Heart left ventricle (tissue), 16 donors: ENCODE measurements around the gene ZBTB25. TPM values are rescaled to one million over a fixed set of nuclear protein-coding genes. Genes with fewer than 3 reads are reported as not detected.

Experiments used
- ATAC-seq, 4 donors: fragments of 200-7000 bp; cut with Tn5 transposase; one replicate each; pipeline ENCODE4 v1.9.1; 2020 to 2022; ENCODE audit warnings: moderate library complexity in 4 of 4, mild to moderate bottlenecking in 3 of 4, moderate number of reproducible peaks in 1 of 4
- DNase-seq, 5 donors: peaks; one replicate each; pipeline ENCODE4 v3.0.0-alpha.2; 2020
- H3K27ac ChIP-seq, 12 donors: fragments of 200-600 bp; sonication (generic) in 4 of 12; one replicate each; pipeline versions ENCODE4 v1.5.0 to v1.8.0; 2016 to 2022; ENCODE audit warnings: mild to moderate bottlenecking in 2 of 12
- H3K27me3 ChIP-seq, 9 donors: fragments of 200-600 bp; sonication (generic) in 2 of 9; one replicate each; pipeline versions ENCODE4 v1.5.1 to v1.8.0; 2016 to 2022; ENCODE audit warnings: mild to moderate bottlenecking in 3 of 9
- H3K36me3 ChIP-seq, 9 donors: fragments of 200-600 bp; sonication (generic) in 2 of 9; one replicate each; pipeline versions ENCODE4 v1.5.0 to v1.8.0; 2018 to 2022; ENCODE audit warnings: mild to moderate bottlenecking in 2 of 9
- H3K4me1 ChIP-seq, 12 donors: fragments of 200-600 bp; sonication (generic) in 4 of 12; one replicate each; pipeline versions ENCODE4 v1.5.0 to v1.8.0; 2016 to 2022; ENCODE audit warnings: mild to moderate bottlenecking in 3 of 12
- H3K4me3 ChIP-seq, 12 donors: fragments of 200-600 bp; sonication (generic) in 4 of 12; one replicate each; pipeline versions ENCODE4 v1.5.0 to v1.8.0; 2017 to 2022; ENCODE audit warnings: mild to moderate bottlenecking in 9 of 12, moderate library complexity in 4 of 12
- H3K9me3 ChIP-seq, 12 donors: fragments of 200-600 bp; sonication (generic) in 4 of 12; one replicate each; pipeline versions ENCODE4 v1.5.0 to v1.8.0; 2016 to 2022; ENCODE audit warnings: mild to moderate bottlenecking in 1 of 12
- CTCF ChIP-seq, 12 donors: fragments of 200-600 bp; sonication (generic) in 4 of 12; IDR thresholded peaks; one replicate each; pipeline versions ENCODE4 v1.5.0 to v1.8.0; 2018 to 2022; ENCODE audit warnings: antibody characterized with exemption in 12 of 12, mild to moderate bottlenecking in 5 of 12
- POLR2A ChIP-seq, 2 donors: fragments of 450-650 bp; IDR thresholded peaks; one replicate each; pipeline ENCODE4 v1.6.1; 2017; ENCODE audit warnings: antibody characterized with exemption in 2 of 2, mild to moderate bottlenecking in 2 of 2, moderate library complexity in 2 of 2
- WGBS, 4 donors: extraction: QIAGEN DNeasy Blood & Tissue Kit in 2 of 4; methylation state at CpG; one replicate each; pipeline versions ENCODE4 v1.1.5 to v1.1.7; 2013 to 2018; 5-methylcytosine and 5-hydroxymethylcytosine counted together
- intact Hi-C, 10 donors: fragments of 100-400 bp; cut with DNase I; formaldehyde crosslinking; loops; one replicate each; pipeline versions ENCODE4 v1.11.1 to v1.14.2; 2022
- polyA plus RNA-seq, 2 donors: library from polyadenylated mRNA; stranded (reverse); fragments of 200-250 nt; gene quantifications; one replicate each; pipeline ENCODE4 v1.2.3, GENCODE V29; 2013
- total RNA-seq, 9 donors: library from RNA; depleted of rRNA in 2 of 9; stranded (reverse); fragments of >200 nt in 2 of 9; fragmentation: NEBNext Ultra II Directional in 3 of 9; extraction: Animal tissue kit (Norgen Biotek cat#: 25700) in 3 of 9; gene quantifications; one replicate each; pipeline versions ENCODE4 v1.1.0 to v1.2.4, GENCODE V29; 2016 to 2023
- donor health status: ischemic (EF 13 %, LVEDD 7.1; RV severe dilation, severe dysfunction).
- donor health status: healthy with polysubstance abuse.
- donor health status: DM: no; HTN: yes; CAD: no.
- donor health status: DM: no; HTN: no; CAD: no.
- donor health status: ischemic (EF 25% LVEDD 6.9; RV normal size, moderate dysfunction).
- donor health status: ischemic (EF 25% LVEDD 5.7; RV mildly dilated, moderate dysfunction).
- donor health status: healthy.
- donor health status: DM: yes; HTN: yes; CAD: no.
- donor health status: ischemic (EF 35%, LVEDD 5.7; RV mildly dilated, moderate dysfunction).
- donor health status: nonischemic (EF 11% LVEDD 7.7; RV severe dilation, severe dysfunction).
- donor health status: DM: yes; HTN: yes; CAD: no.
- donor health status: PGD.
- donor health status: ischemic (EF 29% LVEDD 5.4; RV normal size, mild dysfunction).
- donor health status: nonischemic (EF 23%, LVEDD 6.1; RV moderate dilation, normal function).

ZBTB25 gene
- total and polyA plus RNA-seq, 11 donors: 4.0 to 28.0 (median 18.2) TPM

- Histone ChIP-seq H3K27ac (no peak overlapping the region), H3K4me1 (peaks cover 0 to 19% (median 8%) of the 10 kb centered on the region in 12 donors), H3K4me3 (no peak overlapping the region), H3K9me3 (peaks cover 0 to 3% (median 0%) of the 10 kb centered on the region in 12 donors), H3K27me3 (peaks cover 0 to 10% (median 0%) of the 10 kb centered on the region in 9 donors), H3K36me3 (no peaks in the 10 kb centered on the region)
- intact Hi-C loops: loop anchor here in 1 of 10 donors (5.0 kb wide), 1 partner anchor 101 kb away; no protein-coding TSS in a partner anchor
- no peak for DNase-seq
- TF ChIP-seq POLR2A (IDR thresholded peaks at IDR 0.05) (no peak), CTCF (IDR thresholded peaks at IDR 0.05) (no peak)
- no peak for ATAC-seq
- 80 to 90% (median 86%) methylated on average over 4 of the region's 4 CpGs for WGBS, 4 donors
Measured at GRCh38 chr14:64536488-64537245, 33.0 kb upstream of the ZBTB25 start.

- Histone ChIP-seq H3K27me3 (no peaks in the 10 kb centered on the region), H3K36me3 (peaks cover 0 to 5% (median 2%) of the 10 kb centered on the region in 9 donors), H3K4me3 (no peak overlapping the region), H3K27ac (no peak overlapping the region), H3K9me3 (no peaks in the 10 kb centered on the region), H3K4me1 (no peaks in the 10 kb centered on the region)
- no peak for TF ChIP-seq CTCF (IDR thresholded peaks at IDR 0.05)
- no peak for TF ChIP-seq POLR2A (IDR thresholded peaks at IDR 0.05)
- intact Hi-C loops: no loop called here
- ATAC-seq: no peak
- WGBS, 4 donors: 48 to 72% (median 63%) methylated on average over 2 of the region's 2 CpGs
- DNase-seq: no peak
Measured at GRCh38 chr14:64531567-64531966, 27.9 kb upstream of the ZBTB25 start.

GRCh38 chr14:64525354-64525753 is 21.7 kb upstream of the ZBTB25 start:
- intact Hi-C loops: no loop called here
- DNase-seq (no peak), ATAC-seq (no peak)
- Histone ChIP-seq H3K9me3 (no peaks in the 10 kb centered on the region), H3K4me1 (peaks cover 0 to 10% (median 0%) of the 10 kb centered on the region in 12 donors), H3K36me3 (peaks cover 0 to 52% (median 36%) of the 10 kb centered on the region in 9 donors), H3K27me3 (no peaks in the 10 kb centered on the region), H3K4me3 (no peak overlapping the region), H3K27ac (no peak overlapping the region)
- 91 to 96% (median 96%) methylated on average over 2 of the region's 2 CpGs for WGBS, 4 donors
- TF ChIP-seq CTCF (IDR thresholded peaks at IDR 0.05) (no peak), POLR2A (IDR thresholded peaks at IDR 0.05) (no peak)

- intact Hi-C loops: no loop called here
- 84 to 90% (median 86%) methylated on average over 9 of the region's 9 CpGs for WGBS, 4 donors
- Histone ChIP-seq H3K9me3 (no peaks in the 10 kb centered on the region), H3K27me3 (no peaks in the 10 kb centered on the region), H3K36me3 (peaks cover 0 to 50% (median 33%) of the 10 kb centered on the region in 9 donors), H3K4me1 (peaks cover 0 to 14% (median 0%) of the 10 kb centered on the region in 12 donors), H3K4me3 (no peak overlapping the region), H3K27ac (no peak overlapping the region)
- no peak for TF ChIP-seq CTCF (IDR thresholded peaks at IDR 0.05)
- no peak for TF ChIP-seq POLR2A (IDR thresholded peaks at IDR 0.05)
- no peak for ATAC-seq
- DNase-seq: no peak
Measured at GRCh38 chr14:64522591-64523355, 19.1 kb upstream of the ZBTB25 start.
